ENCODE results near the gene BLCAP. TPM values are rescaled to one million over a fixed set of nuclear protein-coding genes. Genes with fewer than 3 reads are reported as not detected.

Gene BLCAP
- total RNA-seq, 1 experiment from 2014 or later = 99.9 TPM

DNA sequence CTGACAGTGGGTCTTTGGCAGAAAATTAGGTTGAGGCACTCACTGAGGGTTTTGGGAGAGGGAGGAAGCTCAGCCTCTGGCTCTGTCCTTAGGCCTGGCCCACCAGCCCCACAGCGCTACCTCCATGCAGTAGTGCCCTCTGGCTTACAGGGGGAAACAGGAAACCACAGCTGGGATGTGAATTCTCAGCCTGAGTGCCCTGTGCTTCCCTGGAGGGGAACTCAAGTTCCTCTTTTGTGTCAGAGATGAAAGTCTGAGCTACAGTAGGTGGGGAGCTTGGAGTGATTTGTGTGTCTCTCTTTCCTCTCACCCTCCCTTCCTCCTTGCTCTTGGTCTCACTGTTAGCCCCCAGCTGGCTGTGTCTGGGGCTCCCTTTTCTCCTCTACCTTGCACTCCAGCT lies 48.2 kb upstream of the BLCAP start:
- Histone ChIP-seq H3K27me3 (ENCODE audit: insufficient read depth, low read depth) (peaks cover 71% of the 10 kb centered on the region), H3F3A (ENCODE audit: insufficient read depth, low read depth) (no peaks in the 10 kb centered on the region), H3K79me2 (ENCODE audit: low read depth) (no peaks in the 10 kb centered on the region), H4K20me1 (ENCODE audit: insufficient read depth) (no peaks in the 10 kb centered on the region), H3K9me3 (ENCODE audit: insufficient read depth, low read depth) (no peaks in the 10 kb centered on the region), H3K4me1 (replicated peaks; ENCODE audit: insufficient read depth) (no peaks in the 10 kb centered on the region), H3K4me2 (no peak overlapping the region), H3K9me2 (ENCODE audit: insufficient read depth) (no peaks in the 10 kb centered on the region), H3K4me3 (no peak overlapping the region), H2AFZ (no peak overlapping the region), H3K27ac (no peak overlapping the region), H3K36me3 (ENCODE audit: low read depth) (no peaks in the 10 kb centered on the region)
- DNase-seq = no peak
- POLR2A ChIA-PET (ENCODE audit: unreplicated experiment) = no interaction called here
- intact Hi-C loops (cut with micrococcal nuclease; ENCODE audit: unreplicated experiment) = no loop called here
- TF ChIP-seq EZH2 (IDR thresholded peaks at IDR 0.05; ENCODE audit: low read depth) = no peak
- TF ChIP-seq, protein P1, sequence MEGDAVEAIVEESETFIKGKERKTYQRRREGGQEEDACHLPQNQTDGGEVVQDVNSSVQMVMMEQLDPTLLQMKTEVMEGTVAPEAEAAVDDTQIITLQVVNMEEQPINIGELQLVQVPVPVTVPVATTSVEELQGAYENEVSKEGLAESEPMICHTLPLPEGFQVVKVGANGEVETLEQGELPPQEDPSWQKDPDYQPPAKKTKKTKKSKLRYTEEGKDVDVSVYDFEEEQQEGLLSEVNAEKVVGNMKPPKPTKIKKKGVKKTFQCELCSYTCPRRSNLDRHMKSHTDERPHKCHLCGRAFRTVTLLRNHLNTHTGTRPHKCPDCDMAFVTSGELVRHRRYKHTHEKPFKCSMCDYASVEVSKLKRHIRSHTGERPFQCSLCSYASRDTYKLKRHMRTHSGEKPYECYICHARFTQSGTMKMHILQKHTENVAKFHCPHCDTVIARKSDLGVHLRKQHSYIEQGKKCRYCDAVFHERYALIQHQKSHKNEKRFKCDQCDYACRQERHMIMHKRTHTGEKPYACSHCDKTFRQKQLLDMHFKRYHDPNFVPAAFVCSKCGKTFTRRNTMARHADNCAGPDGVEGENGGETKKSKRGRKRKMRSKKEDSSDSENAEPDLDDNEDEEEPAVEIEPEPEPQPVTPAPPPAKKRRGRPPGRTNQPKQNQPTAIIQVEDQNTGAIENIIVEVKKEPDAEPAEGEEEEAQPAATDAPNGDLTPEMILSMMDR (conservative IDR thresholded peaks at IDR 0.05) = no peak
- no TSS peak for BruUV-seq (replicated peaks)
- CTCF ChIA-PET = no interaction called here

DNA sequence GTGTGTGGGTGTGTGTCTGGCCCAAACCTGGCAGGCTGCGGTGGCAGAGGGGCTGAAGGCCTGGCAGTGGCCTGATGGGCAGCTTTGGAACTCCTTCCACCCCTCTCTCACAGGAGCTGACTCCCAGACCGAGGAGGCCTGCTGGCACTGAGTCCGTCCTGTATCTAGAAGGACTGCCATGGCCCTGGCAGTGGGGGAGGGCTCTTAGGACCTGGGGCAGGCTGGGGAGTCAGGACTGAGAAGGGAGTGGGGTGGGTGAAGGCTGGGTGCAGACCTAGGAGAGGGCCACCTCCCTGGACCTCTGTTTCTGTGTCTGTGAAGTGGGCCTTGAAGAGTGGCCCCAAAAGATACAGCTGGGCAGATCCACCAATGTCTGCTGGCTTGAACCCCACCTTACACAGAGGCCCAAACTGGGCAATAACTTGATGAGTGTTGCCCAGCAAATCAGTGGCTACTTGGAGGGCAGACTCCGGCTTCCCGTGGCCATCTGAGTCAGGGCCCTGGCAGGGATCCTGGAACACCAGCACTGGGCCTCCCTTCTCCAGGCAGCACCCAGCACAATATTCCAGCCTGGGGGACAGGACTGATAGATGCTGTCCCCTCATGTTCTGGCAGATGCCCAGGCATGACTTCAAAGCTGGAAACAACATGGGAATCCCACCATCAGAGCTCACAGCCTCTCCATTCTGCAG lies 46.7 kb upstream of the BLCAP start:
- Histone ChIP-seq H3K4me2 (no peak overlapping the region), H3K9me2 (ENCODE audit: insufficient read depth) (no peaks in the 10 kb centered on the region), H3F3A (ENCODE audit: insufficient read depth, low read depth) (no peaks in the 10 kb centered on the region), H3K27ac (no peak overlapping the region), H3K4me1 (replicated peaks; ENCODE audit: insufficient read depth) (no peaks in the 10 kb centered on the region), H3K4me3 (no peak overlapping the region), H3K79me2 (ENCODE audit: low read depth) (no peaks in the 10 kb centered on the region), H3K9me3 (ENCODE audit: insufficient read depth, low read depth) (no peaks in the 10 kb centered on the region), H2AFZ (no peak overlapping the region), H3K36me3 (ENCODE audit: low read depth) (no peaks in the 10 kb centered on the region), H4K20me1 (ENCODE audit: insufficient read depth) (no peaks in the 10 kb centered on the region), H3K27me3 (ENCODE audit: insufficient read depth, low read depth) (peaks cover 71% of the 10 kb centered on the region)
- ChIA-PET CTCF (no interaction called here), POLR2A (ENCODE audit: unreplicated experiment) (no interaction called here)
- DNase-seq = no peak
- no TSS peak for BruUV-seq (replicated peaks)
- no peak for TF ChIP-seq EZH2 (IDR thresholded peaks at IDR 0.05; ENCODE audit: low read depth)
- TF ChIP-seq, protein P1 (conservative IDR thresholded peaks at IDR 0.05) = no peak
- intact Hi-C loops (cut with micrococcal nuclease; ENCODE audit: unreplicated experiment) = no loop called here

DNA sequence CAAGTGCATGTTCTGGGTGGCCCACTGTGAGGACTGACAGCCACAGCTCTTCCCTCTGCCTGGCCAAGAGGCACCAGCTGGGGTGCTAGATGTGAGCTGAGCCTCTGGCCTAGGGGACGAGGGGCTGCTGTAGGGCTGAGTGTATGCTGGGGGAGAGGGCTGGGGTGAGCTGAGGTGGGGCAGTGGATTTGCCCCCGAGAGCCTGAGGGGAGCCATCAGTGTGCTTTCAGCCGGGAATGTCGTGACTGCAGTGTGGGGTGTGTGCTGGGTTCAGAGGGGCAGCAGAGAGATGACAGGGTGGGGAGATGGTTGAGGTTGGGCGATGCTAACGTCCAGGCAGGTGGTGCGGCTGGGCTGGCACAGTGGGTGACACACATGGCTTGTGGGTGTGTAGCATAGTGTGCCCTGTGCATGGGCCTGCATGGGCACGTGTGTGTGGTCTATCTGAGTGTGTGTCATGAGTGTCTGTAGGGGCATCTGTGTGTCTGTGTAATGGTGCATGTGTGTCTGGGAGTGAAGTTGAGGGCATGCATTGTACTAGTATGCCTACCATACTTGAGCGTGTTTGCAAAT lies 46.0 kb upstream of the BLCAP start:
- intact Hi-C loops (cut with micrococcal nuclease; ENCODE audit: unreplicated experiment) = no loop called here
- no peaks in the 10 kb centered on the region for H3K4me1 ChIP-seq (replicated peaks; ENCODE audit: insufficient read depth)
- H3K36me3 ChIP-seq (ENCODE audit: low read depth) = no peaks in the 10 kb centered on the region

More for the DNA sequence above, 46.0 kb upstream of the BLCAP start:
- no peaks in the 10 kb centered on the region for H4K20me1 ChIP-seq (ENCODE audit: insufficient read depth)
- no peak overlapping the region for H3K27ac ChIP-seq
- no peaks in the 10 kb centered on the region for H3K79me2 ChIP-seq (ENCODE audit: low read depth)
- H3K27me3 ChIP-seq (ENCODE audit: insufficient read depth, low read depth) = peaks cover 71% of the 10 kb centered on the region
- CTCF ChIA-PET = no interaction called here
- BruUV-seq (replicated peaks) = no TSS peak
- TF ChIP-seq EZH2 (IDR thresholded peaks at IDR 0.05; ENCODE audit: low read depth) = no peak
- TF ChIP-seq, protein P1 (conservative IDR thresholded peaks at IDR 0.05) = no peak
- no peaks in the 10 kb centered on the region for H3K9me3 ChIP-seq (ENCODE audit: insufficient read depth, low read depth)
- H3K9me2 ChIP-seq (ENCODE audit: insufficient read depth) = no peaks in the 10 kb centered on the region
- H3F3A ChIP-seq (ENCODE audit: insufficient read depth, low read depth) = no peaks in the 10 kb centered on the region
- H2AFZ ChIP-seq = no peak overlapping the region
- H3K4me3 ChIP-seq = no peak overlapping the region
- H3K4me2 ChIP-seq = no peak overlapping the region
- POLR2A ChIA-PET (ENCODE audit: unreplicated experiment) = no interaction called here
- no peak for DNase-seq

Data from PC-9 (cell line).